ENCODE results near the gene UBAC1.

DNA sequence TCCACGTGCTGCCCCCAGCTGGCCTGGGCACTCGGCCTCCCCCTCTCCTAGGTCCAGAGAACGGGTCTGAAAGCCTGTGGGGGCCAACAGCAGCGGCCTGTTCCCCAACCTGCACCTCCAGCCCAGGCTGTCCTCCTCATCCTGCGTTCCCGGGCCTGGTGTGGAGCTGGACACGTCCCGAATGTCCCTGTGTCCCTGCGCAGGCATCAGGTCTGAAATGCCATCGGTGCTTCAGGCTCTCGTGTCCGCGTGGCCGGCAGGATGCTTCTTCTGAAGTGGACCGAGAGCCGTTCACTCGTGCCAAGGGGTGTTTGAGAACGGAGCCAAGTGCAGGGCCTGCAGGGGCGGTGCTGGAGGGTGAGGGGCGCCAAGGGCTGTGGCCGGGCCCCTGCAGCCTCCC is 24.7 kb upstream of the UBAC1 start:
- TF ChIP-seq, protein P1, sequence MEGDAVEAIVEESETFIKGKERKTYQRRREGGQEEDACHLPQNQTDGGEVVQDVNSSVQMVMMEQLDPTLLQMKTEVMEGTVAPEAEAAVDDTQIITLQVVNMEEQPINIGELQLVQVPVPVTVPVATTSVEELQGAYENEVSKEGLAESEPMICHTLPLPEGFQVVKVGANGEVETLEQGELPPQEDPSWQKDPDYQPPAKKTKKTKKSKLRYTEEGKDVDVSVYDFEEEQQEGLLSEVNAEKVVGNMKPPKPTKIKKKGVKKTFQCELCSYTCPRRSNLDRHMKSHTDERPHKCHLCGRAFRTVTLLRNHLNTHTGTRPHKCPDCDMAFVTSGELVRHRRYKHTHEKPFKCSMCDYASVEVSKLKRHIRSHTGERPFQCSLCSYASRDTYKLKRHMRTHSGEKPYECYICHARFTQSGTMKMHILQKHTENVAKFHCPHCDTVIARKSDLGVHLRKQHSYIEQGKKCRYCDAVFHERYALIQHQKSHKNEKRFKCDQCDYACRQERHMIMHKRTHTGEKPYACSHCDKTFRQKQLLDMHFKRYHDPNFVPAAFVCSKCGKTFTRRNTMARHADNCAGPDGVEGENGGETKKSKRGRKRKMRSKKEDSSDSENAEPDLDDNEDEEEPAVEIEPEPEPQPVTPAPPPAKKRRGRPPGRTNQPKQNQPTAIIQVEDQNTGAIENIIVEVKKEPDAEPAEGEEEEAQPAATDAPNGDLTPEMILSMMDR (IDR thresholded peaks at IDR 0.05) = no peak
- TF ChIP-seq POLR2A (IDR thresholded peaks at IDR 0.05) = no peak
